ENCODE measurements around the gene FBP2. TPM values are rescaled to one million over a fixed set of nuclear protein-coding genes. Genes with fewer than 3 reads are reported as not detected.

Gene FBP2
- total RNA-seq, 1 experiment from 2014 or later, result not detected

Other genes with a start within 250 kb of the FBP2 start
- gene PCAT7, start 38.7 kb downstream of the FBP2 start, total RNA-seq (2014; rRNA removed; shearing (Covaris generic)), result not detected in 2 replicates
- gene FBP1, start 45.7 kb upstream of the FBP2 start, total RNA-seq (2014; rRNA removed; shearing (Covaris generic)), result not detected in 2 replicates
- 37.8 and 89.7 TPM in 2 replicates for gene AOPEP, start 132.9 kb upstream of the FBP2 start, total RNA-seq (2014; rRNA removed; shearing (Covaris generic))